ENCODE results near the gene SURF6.

Gene SURF6

DNA sequence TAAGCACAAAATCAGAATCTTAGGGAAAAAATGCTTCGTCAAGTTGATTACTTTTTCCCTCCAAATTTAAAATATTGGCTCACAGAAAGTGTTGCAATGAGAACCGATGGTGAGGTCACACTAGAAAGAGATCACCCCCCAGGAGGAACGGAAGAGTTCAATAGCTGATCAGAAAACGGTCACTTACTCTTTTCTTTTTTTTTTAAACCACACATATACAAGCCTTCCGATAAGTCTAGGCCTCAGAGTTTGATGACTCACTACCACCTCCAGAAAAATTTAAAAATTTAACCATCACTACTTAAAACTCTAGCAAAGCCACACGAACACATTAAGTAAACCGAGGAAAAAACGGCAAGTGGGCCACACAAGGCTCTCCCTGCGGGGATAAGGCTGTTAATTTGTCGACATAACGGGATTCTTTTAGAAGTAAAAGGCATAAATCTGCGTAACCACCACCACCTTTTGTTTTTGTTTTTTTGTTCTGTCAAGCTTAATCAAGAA is 38.7 kb upstream of the SURF6 start:
- TF ChIP-seq, protein P1, sequence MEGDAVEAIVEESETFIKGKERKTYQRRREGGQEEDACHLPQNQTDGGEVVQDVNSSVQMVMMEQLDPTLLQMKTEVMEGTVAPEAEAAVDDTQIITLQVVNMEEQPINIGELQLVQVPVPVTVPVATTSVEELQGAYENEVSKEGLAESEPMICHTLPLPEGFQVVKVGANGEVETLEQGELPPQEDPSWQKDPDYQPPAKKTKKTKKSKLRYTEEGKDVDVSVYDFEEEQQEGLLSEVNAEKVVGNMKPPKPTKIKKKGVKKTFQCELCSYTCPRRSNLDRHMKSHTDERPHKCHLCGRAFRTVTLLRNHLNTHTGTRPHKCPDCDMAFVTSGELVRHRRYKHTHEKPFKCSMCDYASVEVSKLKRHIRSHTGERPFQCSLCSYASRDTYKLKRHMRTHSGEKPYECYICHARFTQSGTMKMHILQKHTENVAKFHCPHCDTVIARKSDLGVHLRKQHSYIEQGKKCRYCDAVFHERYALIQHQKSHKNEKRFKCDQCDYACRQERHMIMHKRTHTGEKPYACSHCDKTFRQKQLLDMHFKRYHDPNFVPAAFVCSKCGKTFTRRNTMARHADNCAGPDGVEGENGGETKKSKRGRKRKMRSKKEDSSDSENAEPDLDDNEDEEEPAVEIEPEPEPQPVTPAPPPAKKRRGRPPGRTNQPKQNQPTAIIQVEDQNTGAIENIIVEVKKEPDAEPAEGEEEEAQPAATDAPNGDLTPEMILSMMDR (IDR thresholded peaks at IDR 0.05; ENCODE audit: borderline replicate concordance, control extremely low read depth, extremely low read depth, insufficient read depth, missing control alignments) = no peak
- in situ Hi-C loops (cut with MboI; ENCODE audit: low sequenced_read_pairs, unreplicated experiment) = no loop called here
- no peak for DNase-seq (ENCODE audit: low spot score)

DNA sequence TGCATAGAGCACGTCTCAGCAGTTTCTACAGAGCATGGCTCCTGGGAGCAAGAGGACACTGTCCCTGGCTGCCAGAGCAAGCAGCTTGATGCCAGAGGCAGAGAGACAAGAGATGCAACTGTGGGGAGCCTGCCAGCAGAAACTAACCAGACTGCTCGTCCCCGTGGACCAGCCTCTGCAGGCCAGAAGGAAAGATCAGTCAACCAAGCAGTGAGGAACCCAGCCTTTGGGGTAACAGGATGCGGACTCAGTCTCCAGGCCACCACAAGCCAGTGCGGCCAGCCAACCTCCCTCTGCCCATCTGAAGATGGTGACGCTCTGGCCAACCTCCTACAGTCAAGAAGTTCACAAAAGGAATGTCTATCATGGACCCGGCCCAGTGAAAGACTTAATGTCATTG is 36.2 kb upstream of the SURF6 start:
- no peak for DNase-seq (ENCODE audit: low spot score)
- TF ChIP-seq, protein P1 (IDR thresholded peaks at IDR 0.05; ENCODE audit: borderline replicate concordance, control extremely low read depth, extremely low read depth, insufficient read depth, missing control alignments) = no peak
- in situ Hi-C loops (cut with MboI; ENCODE audit: low sequenced_read_pairs, unreplicated experiment) = no loop called here

DNA sequence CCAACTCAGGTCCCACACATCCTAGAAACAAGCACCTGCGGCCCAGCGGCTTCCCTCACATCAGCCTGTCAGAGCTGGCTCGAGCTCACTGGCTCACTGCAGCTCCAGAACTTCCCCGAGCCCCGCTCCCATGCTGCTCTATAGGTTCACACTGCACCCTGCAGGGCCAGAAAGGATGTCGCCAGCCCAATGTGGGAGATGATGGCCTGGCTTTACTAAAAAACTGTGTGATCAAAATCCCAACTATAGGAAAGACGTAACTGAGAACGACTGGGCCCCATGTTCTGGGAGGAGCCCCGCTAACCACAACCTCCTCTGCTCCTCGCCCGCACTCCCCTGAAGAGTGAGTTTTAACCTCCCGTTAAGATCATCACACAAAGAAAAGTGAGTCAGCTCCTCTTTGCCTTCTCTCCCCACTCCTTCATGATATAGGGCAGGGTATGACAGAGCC is 35.3 kb upstream of the SURF6 start:
- no peak for DNase-seq (ENCODE audit: low spot score)
- in situ Hi-C loops (cut with MboI; ENCODE audit: low sequenced_read_pairs, unreplicated experiment) = no loop called here
- TF ChIP-seq, protein P1 (IDR thresholded peaks at IDR 0.05; ENCODE audit: borderline replicate concordance, control extremely low read depth, extremely low read depth, insufficient read depth, missing control alignments) = no peak

DNA sequence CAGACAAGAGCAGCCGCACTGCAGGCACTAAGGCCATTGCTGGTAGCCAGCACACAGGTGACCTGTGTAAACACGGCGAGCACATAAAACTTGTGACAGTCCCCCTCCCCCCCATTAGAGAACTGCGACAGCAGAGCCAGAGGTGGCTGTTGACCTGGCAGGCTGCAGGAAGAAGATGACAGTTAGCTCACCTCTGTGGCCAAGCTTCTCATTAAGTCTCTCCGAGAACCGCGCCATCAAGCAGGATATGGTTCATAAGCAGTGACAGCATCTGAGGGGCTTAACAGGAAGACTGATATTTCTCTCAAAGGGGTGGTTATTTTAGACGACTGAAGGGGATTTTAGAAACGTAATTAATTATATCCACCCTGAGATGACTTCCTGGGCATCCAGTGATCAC is 34.7 kb upstream of the SURF6 start:
- in situ Hi-C loops (cut with MboI; ENCODE audit: low sequenced_read_pairs, unreplicated experiment) = no loop called here
- TF ChIP-seq, protein P1 (IDR thresholded peaks at IDR 0.05; ENCODE audit: borderline replicate concordance, control extremely low read depth, extremely low read depth, insufficient read depth, missing control alignments) = no peak
- no peak for DNase-seq (ENCODE audit: low spot score)

DNA sequence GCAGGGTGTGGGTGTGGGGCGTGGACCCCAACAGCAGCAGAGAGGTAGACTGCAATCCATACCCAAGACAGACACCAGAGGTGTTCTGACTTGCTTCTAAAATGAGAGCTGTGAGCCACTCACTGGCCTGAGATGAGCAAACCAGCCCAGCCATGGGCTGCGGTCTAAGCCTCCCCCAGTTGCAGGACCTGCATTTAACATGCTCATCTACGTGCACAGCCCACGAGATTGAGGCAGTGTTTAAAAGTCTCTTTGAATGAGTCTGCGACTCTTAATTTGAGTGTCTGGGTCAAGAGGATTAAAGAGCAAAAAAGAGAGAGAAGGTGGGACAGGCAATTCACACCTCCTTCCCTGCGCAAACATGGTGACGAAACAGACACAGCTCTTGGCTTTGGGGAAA is 33.9 kb upstream of the SURF6 start:
- TF ChIP-seq, protein P1 (IDR thresholded peaks at IDR 0.05; ENCODE audit: borderline replicate concordance, control extremely low read depth, extremely low read depth, insufficient read depth, missing control alignments) = no peak
- no peak for DNase-seq (ENCODE audit: low spot score)
- in situ Hi-C loops (cut with MboI; ENCODE audit: low sequenced_read_pairs, unreplicated experiment) = no loop called here

DNA sequence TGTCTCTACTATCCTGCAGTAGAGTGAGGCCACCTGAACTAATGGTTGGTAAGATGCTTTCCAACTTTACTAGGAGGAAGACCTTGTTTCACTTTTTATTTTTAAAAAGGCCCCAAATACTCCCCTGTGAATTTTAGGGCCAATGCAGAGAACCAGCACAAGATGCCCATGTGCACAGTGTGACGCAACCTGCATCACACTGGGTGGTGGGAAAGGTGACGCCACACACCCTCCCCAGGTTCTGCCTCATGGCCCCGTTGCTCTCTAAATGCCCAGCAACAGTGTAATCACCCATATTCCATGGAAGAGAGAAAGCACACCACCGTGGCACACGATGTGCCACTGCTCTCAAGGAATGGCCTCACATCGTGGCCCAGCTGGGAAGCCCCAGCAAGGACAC is 33.4 kb upstream of the SURF6 start:
- TF ChIP-seq, protein P1 (IDR thresholded peaks at IDR 0.05; ENCODE audit: borderline replicate concordance, control extremely low read depth, extremely low read depth, insufficient read depth, missing control alignments) = no peak
- no peak for DNase-seq (ENCODE audit: low spot score)
- in situ Hi-C loops (cut with MboI; ENCODE audit: low sequenced_read_pairs, unreplicated experiment) = no loop called here
